ENCODE results near the gene ZSCAN12.
"Not testable (repeated sequence)": the region's sequence is repeated elsewhere in the genome, so short reads cannot be mapped to it uniquely, and the experiment has no call there.

Gene ZSCAN12

GRCh38 chr6:28368522-28368921 lies 31.0 kb downstream of the ZSCAN12 start:
- Histone ChIP-seq H2AFZ (ENCODE audit: low read depth) (no peak overlapping the region), H4K20me1 (ENCODE audit: insufficient read depth) (no peaks in the 10 kb centered on the region), H3K9ac (no peak overlapping the region), H3K27ac (no peak overlapping the region), H3K4me2 (no peak overlapping the region), H3K4me3 (IDR thresholded peaks at IDR 0.05; ENCODE audit: insufficient read depth, low read depth, low read length) (no peak overlapping the region), H3K36me3 (ENCODE audit: insufficient read depth) (no peaks in the 10 kb centered on the region), H3K79me2 (ENCODE audit: insufficient read depth, low read depth) (no peaks in the 10 kb centered on the region), H3K27me3 (ENCODE audit: insufficient read depth, low read depth) (no peaks in the 10 kb centered on the region), H3K4me1 (ENCODE audit: low read depth, poor library complexity, severe bottlenecking) (no peaks in the 10 kb centered on the region)
- TF ChIP-seq CTCF (conservative IDR thresholded peaks at IDR 0.05; ENCODE audit: low read depth, low read length), result no peak

GRCh38 chr6:28365590-28365989 lies 34.0 kb downstream of the ZSCAN12 start:
- not testable (repeated sequence) for H3K9ac ChIP-seq; H3K27me3 ChIP-seq (ENCODE audit: insufficient read depth, low read depth); H3K4me2 ChIP-seq; H2AFZ ChIP-seq (ENCODE audit: low read depth); H3K79me2 ChIP-seq (ENCODE audit: insufficient read depth, low read depth); H3K27ac ChIP-seq; H4K20me1 ChIP-seq (ENCODE audit: insufficient read depth); H3K4me3 ChIP-seq (IDR thresholded peaks at IDR 0.05; ENCODE audit: insufficient read depth, low read depth, low read length); H3K4me1 ChIP-seq (ENCODE audit: low read depth, poor library complexity, severe bottlenecking); H3K36me3 ChIP-seq (ENCODE audit: insufficient read depth)

GRCh38 chr6:28360961-28361360 lies 38.6 kb downstream of the ZSCAN12 start:
- Histone ChIP-seq H3K4me3 (IDR thresholded peaks at IDR 0.05; ENCODE audit: insufficient read depth, low read depth, low read length) (no peak overlapping the region), H3K36me3 (ENCODE audit: insufficient read depth) (no peaks in the 10 kb centered on the region), H3K27me3 (ENCODE audit: insufficient read depth, low read depth) (no peaks in the 10 kb centered on the region), H4K20me1 (ENCODE audit: insufficient read depth) (no peaks in the 10 kb centered on the region), H3K79me2 (ENCODE audit: insufficient read depth, low read depth) (no peaks in the 10 kb centered on the region), H2AFZ (ENCODE audit: low read depth) (no peak overlapping the region), H3K4me2 (no peak overlapping the region), H3K9ac (no peak overlapping the region), H3K27ac (no peak overlapping the region), H3K4me1 (ENCODE audit: low read depth, poor library complexity, severe bottlenecking) (peaks cover 4% of the 10 kb centered on the region)
- no peak for TF ChIP-seq CTCF (conservative IDR thresholded peaks at IDR 0.05; ENCODE audit: low read depth, low read length)

- H3K27ac ChIP-seq; H2AFZ ChIP-seq (ENCODE audit: low read depth); H3K4me3 ChIP-seq (IDR thresholded peaks at IDR 0.05; ENCODE audit: insufficient read depth, low read depth, low read length); H3K36me3 ChIP-seq (ENCODE audit: insufficient read depth); H4K20me1 ChIP-seq (ENCODE audit: insufficient read depth); H3K4me1 ChIP-seq (ENCODE audit: low read depth, poor library complexity, severe bottlenecking); H3K9ac ChIP-seq; H3K4me2 ChIP-seq; H3K79me2 ChIP-seq (ENCODE audit: insufficient read depth, low read depth); H3K27me3 ChIP-seq (ENCODE audit: insufficient read depth, low read depth): not testable (repeated sequence)
Measured at GRCh38 chr6:28359562-28359961, 40.0 kb downstream of the ZSCAN12 start.

GRCh38 chr6:28357036-28357435 lies 42.5 kb downstream of the ZSCAN12 start:
- Histone ChIP-seq H2AFZ (ENCODE audit: low read depth) (no peak overlapping the region), H3K4me2 (no peak overlapping the region), H3K4me1 (ENCODE audit: low read depth, poor library complexity, severe bottlenecking) (peaks cover 7% of the 10 kb centered on the region), H3K4me3 (IDR thresholded peaks at IDR 0.05; ENCODE audit: insufficient read depth, low read depth, low read length) (no peak overlapping the region), H3K79me2 (ENCODE audit: insufficient read depth, low read depth) (no peaks in the 10 kb centered on the region; the same call in 1 of the 2 replicates), H3K36me3 (ENCODE audit: insufficient read depth) (no peaks in the 10 kb centered on the region), H3K9ac (no peak overlapping the region), H4K20me1 (ENCODE audit: insufficient read depth) (no peaks in the 10 kb centered on the region), H3K27ac (no peak overlapping the region), H3K27me3 (ENCODE audit: insufficient read depth, low read depth) (no peaks in the 10 kb centered on the region)
- TF ChIP-seq CTCF (conservative IDR thresholded peaks at IDR 0.05; ENCODE audit: low read depth, low read length), result no peak

All from KMS-11 (cell line).